ENCODE data around the gene KRT71. TPM values are rescaled to one million over a fixed set of nuclear protein-coding genes. Genes with fewer than 3 reads are reported as not detected.

Gene KRT71
- total and polyA plus RNA-seq, 8 donors = not detected

DNA sequence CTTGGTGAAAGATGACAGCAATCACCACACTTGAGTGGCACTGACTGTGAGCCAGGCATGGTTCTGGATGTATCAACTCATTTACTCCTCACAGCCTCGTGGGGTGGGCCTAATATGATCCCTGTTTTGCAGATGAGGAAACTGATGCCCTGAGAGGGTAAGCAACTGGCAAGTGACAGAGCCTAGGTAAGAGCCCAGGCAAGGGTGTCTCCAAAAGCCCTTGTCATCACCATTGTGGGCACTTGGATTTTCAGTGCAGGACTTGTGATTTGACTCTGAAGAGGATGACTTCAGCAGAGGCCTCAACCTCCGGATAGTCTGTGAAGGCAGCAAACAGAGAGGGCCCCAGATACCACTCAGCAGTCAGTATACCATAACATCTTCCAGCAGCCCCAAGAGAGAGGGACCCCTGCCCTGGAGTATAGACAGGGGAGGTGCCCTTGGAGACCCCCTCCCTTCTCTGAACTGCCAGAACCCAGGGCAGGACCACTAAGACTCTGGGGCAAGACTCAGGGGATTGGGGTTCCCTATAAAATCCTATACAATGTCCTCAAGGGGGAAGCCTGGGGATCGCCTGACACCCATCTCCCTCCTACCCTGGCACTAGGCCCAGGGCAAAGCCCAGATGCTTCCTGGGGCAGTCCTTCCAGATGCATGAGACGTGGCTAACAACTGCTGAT is 25.7 kb downstream of the KRT71 start:
- Histone ChIP-seq H3K27ac (no peak overlapping the region), H3K4me3 (no peak overlapping the region), H3K4me1 (peaks cover 0 to 9% (median 0%) of the 10 kb centered on the region in 4 donors), H3K27me3 (peaks cover 0 to 10% (median 0%) of the 10 kb centered on the region in 3 donors), H3K36me3 (no peaks in the 10 kb centered on the region), H3K9me3 (no peaks in the 10 kb centered on the region)
- DNase-seq = no peak
- intact Hi-C loops (cut with DNase I; ENCODE audit: low total_unique reads) = no loop called here
- TF ChIP-seq POLR2A (IDR thresholded peaks at IDR 0.05) (no peak), POLR2AphosphoS5 (IDR thresholded peaks at IDR 0.05) (no peak), EP300 (IDR thresholded peaks at IDR 0.05) (no peak)
- TF ChIP-seq, protein P1, sequence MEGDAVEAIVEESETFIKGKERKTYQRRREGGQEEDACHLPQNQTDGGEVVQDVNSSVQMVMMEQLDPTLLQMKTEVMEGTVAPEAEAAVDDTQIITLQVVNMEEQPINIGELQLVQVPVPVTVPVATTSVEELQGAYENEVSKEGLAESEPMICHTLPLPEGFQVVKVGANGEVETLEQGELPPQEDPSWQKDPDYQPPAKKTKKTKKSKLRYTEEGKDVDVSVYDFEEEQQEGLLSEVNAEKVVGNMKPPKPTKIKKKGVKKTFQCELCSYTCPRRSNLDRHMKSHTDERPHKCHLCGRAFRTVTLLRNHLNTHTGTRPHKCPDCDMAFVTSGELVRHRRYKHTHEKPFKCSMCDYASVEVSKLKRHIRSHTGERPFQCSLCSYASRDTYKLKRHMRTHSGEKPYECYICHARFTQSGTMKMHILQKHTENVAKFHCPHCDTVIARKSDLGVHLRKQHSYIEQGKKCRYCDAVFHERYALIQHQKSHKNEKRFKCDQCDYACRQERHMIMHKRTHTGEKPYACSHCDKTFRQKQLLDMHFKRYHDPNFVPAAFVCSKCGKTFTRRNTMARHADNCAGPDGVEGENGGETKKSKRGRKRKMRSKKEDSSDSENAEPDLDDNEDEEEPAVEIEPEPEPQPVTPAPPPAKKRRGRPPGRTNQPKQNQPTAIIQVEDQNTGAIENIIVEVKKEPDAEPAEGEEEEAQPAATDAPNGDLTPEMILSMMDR (IDR thresholded peaks at IDR 0.05) = no peak
- 54 to 79% (median 70%) methylated on average over 2 to 4 of the region's 4 CpGs for WGBS, 5 donors

DNA sequence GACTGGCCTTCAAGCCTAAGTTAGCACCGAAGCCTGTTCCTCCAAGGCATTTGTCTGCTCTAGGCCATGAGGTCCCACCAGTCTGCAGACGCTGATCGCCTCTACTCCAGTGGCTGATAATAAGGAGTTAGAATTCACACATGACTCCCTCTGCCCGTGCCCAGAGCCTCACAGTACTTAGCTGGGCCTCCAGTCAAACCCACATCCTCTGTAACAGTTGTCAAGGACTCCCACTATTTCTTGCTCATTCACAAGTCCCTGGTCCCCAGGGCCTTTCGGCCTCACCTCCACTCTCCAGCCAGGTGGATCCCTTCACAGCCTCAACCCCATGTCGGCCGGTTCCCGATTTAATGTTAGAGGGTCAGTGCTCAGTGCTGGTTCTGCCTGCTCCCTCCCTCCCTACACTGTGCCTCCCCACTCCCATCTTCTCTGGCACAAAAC is 26.4 kb downstream of the KRT71 start:
- Histone ChIP-seq H3K4me3 (no peak overlapping the region), H3K36me3 (no peaks in the 10 kb centered on the region), H3K27ac (no peak overlapping the region), H3K9me3 (no peaks in the 10 kb centered on the region), H3K4me1 (peaks cover 0 to 9% (median under 1%) of the 10 kb centered on the region in 4 donors), H3K27me3 (peaks cover 0 to 15% (median 0%) of the 10 kb centered on the region in 3 donors)
- no peak for DNase-seq
- TF ChIP-seq POLR2AphosphoS5 (IDR thresholded peaks at IDR 0.05) = no peak
- WGBS, 5 donors = 78 to 95% (median 82%) methylated on average over 7 to 8 of the region's 8 CpGs
- intact Hi-C loops (cut with DNase I; ENCODE audit: low total_unique reads) = no loop called here

DNA sequence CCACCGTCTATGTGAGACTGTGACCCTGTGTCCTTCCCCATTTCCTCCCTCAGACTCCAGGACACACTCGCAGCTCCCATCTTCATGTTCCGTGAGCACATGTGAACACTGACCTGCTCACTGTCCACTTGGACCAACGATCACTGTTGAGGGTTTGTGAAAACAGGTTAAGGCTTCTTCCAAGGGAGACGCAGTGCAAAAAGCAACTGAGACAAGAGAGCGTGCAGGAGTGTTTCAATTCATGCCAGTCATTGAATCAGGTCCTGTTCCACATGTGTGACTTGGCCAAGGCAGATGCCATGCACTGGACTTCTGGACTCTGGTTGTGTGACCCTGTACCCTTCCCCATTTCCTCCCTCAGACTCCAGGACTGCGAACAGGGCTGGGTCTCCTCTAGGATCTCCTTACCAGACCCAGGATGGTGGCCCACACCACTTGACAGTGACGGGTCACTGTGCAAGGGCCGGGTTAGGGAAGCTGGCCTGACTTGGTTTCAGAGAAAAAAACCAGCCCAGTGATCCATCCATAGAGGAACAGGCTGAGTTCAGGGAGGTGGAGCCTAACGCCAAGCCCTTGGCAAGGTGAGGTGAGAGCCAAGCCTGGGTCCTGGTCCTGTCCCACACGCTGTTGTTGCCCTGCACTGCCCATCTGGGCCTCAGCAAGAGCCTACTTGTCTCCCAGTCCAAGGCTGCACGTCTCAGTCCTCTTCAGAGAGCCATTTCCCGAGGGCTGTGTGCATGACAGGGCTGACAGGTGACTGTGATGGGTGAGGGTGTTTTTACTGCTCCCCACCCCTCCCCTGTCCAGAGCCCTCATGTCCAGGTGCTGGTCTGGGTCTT is 27.1 kb downstream of the KRT71 start:
- peaks cover 0 to 15% (median 0%) of the 10 kb centered on the region in 3 donors for H3K27me3 ChIP-seq
- DNase-seq = no peak
- peaks cover 0 to 9% (median 3%) of the 10 kb centered on the region in 4 donors for H3K4me1 ChIP-seq
- no peak overlapping the region for H3K27ac ChIP-seq
- 80 to 89% (median 81%) methylated on average over 11 to 13 of the region's 13 CpGs for WGBS, 5 donors
- no peak overlapping the region for H3K4me3 ChIP-seq
- H3K36me3 ChIP-seq = no peaks in the 10 kb centered on the region
- intact Hi-C loops (cut with DNase I; ENCODE audit: low total_unique reads) = no loop called here
- no peaks in the 10 kb centered on the region for H3K9me3 ChIP-seq
- no peak for TF ChIP-seq POLR2A (IDR thresholded peaks at IDR 0.05)
- TF ChIP-seq EP300 (IDR thresholded peaks at IDR 0.05) = no peak
- no peak for TF ChIP-seq POLR2AphosphoS5 (IDR thresholded peaks at IDR 0.05)
- TF ChIP-seq, protein P1 (IDR thresholded peaks at IDR 0.05) = no peak

DNA sequence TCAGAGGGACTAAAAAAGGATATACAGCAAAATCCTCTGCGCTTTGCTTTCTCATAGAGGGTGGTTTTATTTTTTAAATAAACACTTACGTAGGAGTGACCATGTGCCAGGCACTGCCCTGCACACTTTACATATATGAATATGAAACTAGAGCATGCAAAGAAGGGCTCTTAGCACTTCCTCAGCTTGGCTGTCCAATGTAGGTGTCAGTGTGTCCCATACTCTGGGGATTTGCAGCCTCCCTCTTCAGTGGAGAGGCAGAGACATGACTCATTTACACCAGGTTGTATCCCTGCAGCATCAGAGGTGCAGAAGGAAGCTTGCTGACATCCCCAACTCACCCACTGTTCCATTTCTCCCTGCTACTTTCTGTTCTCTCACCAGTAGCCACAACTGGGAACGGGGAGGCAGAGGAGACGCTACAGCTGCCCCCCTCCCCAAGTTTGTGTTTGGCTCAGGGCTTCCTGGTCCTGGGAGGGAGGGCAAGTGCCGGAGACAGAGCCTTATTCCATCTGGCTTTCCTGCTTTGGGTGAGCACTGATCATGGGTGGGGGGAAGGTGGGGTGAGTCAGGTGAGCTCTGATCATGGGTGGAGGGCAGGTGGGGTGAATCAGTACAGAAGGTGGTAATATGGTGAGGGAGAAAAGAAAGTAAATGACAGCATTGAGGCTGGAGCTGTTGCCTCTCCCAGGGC is 27.9 kb downstream of the KRT71 start:
- intact Hi-C loops (cut with DNase I; ENCODE audit: low total_unique reads) = no loop called here
- no peak for TF ChIP-seq EP300 (IDR thresholded peaks at IDR 0.05)
- no peak for TF ChIP-seq POLR2A (IDR thresholded peaks at IDR 0.05)
- TF ChIP-seq, protein P1 (IDR thresholded peaks at IDR 0.05) = no peak
- TF ChIP-seq POLR2AphosphoS5 (IDR thresholded peaks at IDR 0.05) = no peak
- H3K4me1 ChIP-seq = peaks cover 0 to 9% (median 3%) of the 10 kb centered on the region in 4 donors
- no peak overlapping the region for H3K27ac ChIP-seq
- no peak for DNase-seq
- peaks cover 0 to 21% (median 0%) of the 10 kb centered on the region in 3 donors for H3K27me3 ChIP-seq
- H3K9me3 ChIP-seq = no peaks in the 10 kb centered on the region
- whole genome bisulfite sequencing, 5 donors = 77 to 83% (median 80%) methylated on average over 5 of the region's 5 CpGs
- H3K4me3 ChIP-seq = no peak overlapping the region
- H3K36me3 ChIP-seq = no peaks in the 10 kb centered on the region
